ENCODE data around the gene PTPRZ1. TPM values are rescaled to one million over a fixed set of nuclear protein-coding genes. Genes with fewer than 3 reads are reported as not detected.

PTPRZ1 gene
- total and polyA plus RNA-seq, 10 of the 15 experiments (the other 5 are each of a cell fraction or from before 2014, with no cell fraction given): 0.05 to 0.21 (median 0.11) TPM; not detected in 7

- FAIRE-seq: no peak
- SMC1A ChIA-PET (ENCODE audit: uncharacterized antibody, unreplicated experiment): no interaction called here
These were observed 31.2 kb downstream of the PTPRZ1 start for GRCh38 chr7:121904120-121904519.

More at GRCh38 chr7:121904120-121904519, 31.2 kb downstream of the PTPRZ1 start:
- Histone ChIP-seq H3K79me2 (ENCODE audit: control insufficient read depth, insufficient read depth, low read length) (no peaks in the 10 kb centered on the region), H3K4me1 (ENCODE audit: control insufficient read depth, insufficient read depth, low read length) (no peaks in the 10 kb centered on the region), H3K9me3 (replicated peaks; ENCODE audit: control insufficient read depth, insufficient read depth, low read length) (no peaks in the 10 kb centered on the region), H4K20me1 (ENCODE audit: control insufficient read depth, insufficient read depth) (no peaks in the 10 kb centered on the region), H3K36me3 (ENCODE audit: control insufficient read depth in 2 of 2, insufficient read depth in 2 of 2, low read length in 1 of 2) (no peaks in the 10 kb centered on the region), H3K9ac (ENCODE audit: control insufficient read depth, insufficient read depth, low read length) (no peak overlapping the region), H2AFZ (ENCODE audit: control insufficient read depth, low read depth, low read length) (no peak overlapping the region), H3K4me2 (ENCODE audit: control insufficient read depth, insufficient read depth) (no peak overlapping the region), H3K27ac (ENCODE audit: control insufficient read depth, insufficient read depth) (no peak overlapping the region), H3K4me3 (no peak overlapping the region), H3K27me3 (replicated peaks in 1 of 2; ENCODE audit: control insufficient read depth in 2 of 2, insufficient read depth in 2 of 2, low read length in 1 of 2) (no peaks in the 10 kb centered on the region)
- RAD21 ChIA-PET (ENCODE audit: unreplicated experiment): no interaction called here
- CTCF ChIA-PET: no interaction called here
- DNase-seq (ENCODE audit: low read depth, low spot score): no peak
- BruUV-seq (replicated peaks): no TSS peak
- ATAC-seq: no peak
- WGBS (ENCODE audit: insufficient coverage, insufficient replicate concordance, low lambda C conversion rate, missing lambda C conversion rate): 0% methylated on average over 2 of the region's 2 CpGs
- intact Hi-C loops (cut with micrococcal nuclease; ENCODE audit: unreplicated experiment): no loop called here
- TF ChIP-seq ZNF592 (IDR thresholded peaks at IDR 0.05) (no peak), CBX5 (IDR thresholded peaks at IDR 0.05; ENCODE audit: low read depth) (no peak), IRF3 (IDR thresholded peaks at IDR 0.05) (no peak), HDAC2 (IDR thresholded peaks at IDR 0.05) (no peak), MXI1 (IDR thresholded peaks at IDR 0.05; ENCODE audit: low read depth, low read length) (no peak), BCL11A (IDR thresholded peaks at IDR 0.05; ENCODE audit: low read depth, low read length) (no peak), ATF2 (IDR thresholded peaks at IDR 0.05; ENCODE audit: low read length) (no peak), NFYA (IDR thresholded peaks at IDR 0.05; ENCODE audit: borderline replicate concordance, low read depth, low read length) (no peak), NR2C1 (IDR thresholded peaks at IDR 0.05) (no peak), TAF1 (IDR thresholded peaks at IDR 0.05; ENCODE audit: borderline replicate concordance, low read depth, low read length) (no peak), HSF1 (IDR thresholded peaks at IDR 0.05; ENCODE audit: low read depth, low read length) (no peak), LARP7 (IDR thresholded peaks at IDR 0.05) (no peak), IKZF1 (conservative IDR thresholded peaks at IDR 0.05) (no peak), MEF2B (IDR thresholded peaks at IDR 0.05; ENCODE audit: partially characterized antibody, poor library complexity, severe bottlenecking) (no peak), CREM (IDR thresholded peaks at IDR 0.05; ENCODE audit: low read depth) (no peak), ZNF622 (IDR thresholded peaks at IDR 0.05) (no peak), USF2 (IDR thresholded peaks at IDR 0.05; ENCODE audit: borderline replicate concordance, low read depth, low read length) (no peak)
- POLR2A ChIA-PET: no interaction called here
- in situ Hi-C loops (cut with MboI): no loop called here

Data from GM12878 (cell line).